ENCODE data around the gene KCTD2.
"Not testable (repeated sequence)": the region's sequence is repeated elsewhere in the genome, so short reads cannot be mapped to it uniquely, and the experiment has no call there.

GRCh38 chr17:75026650-75027049, 20.4 kb upstream of the KCTD2 start:
- not testable (repeated sequence) for TF ChIP-seq EZH2 (IDR thresholded peaks at IDR 0.05); POLR2AphosphoS5 (IDR thresholded peaks at IDR 0.05; ENCODE audit: borderline replicate concordance, low read depth, low read length); FOXP2 (optimal IDR thresholded peaks at IDR 0.05; ENCODE audit: control extremely low read depth, extremely low read length, insufficient read depth)

Measured in SK-N-MC (cell line).